Choroid plexus epithelial cell (primary cell): ENCODE measurements around the gene GRAMD1A.

Experiments used
- DNase-seq: peaks from one replicate; pipeline ENCODE4 v3.0.0-alpha.2; 2010; ENCODE audit warnings: low read depth
- H3K4me3 ChIP-seq: 2 replicates; pipeline ENCODE4 v1.5.1; 2011; ENCODE audit warnings: low read depth, mild to moderate bottlenecking, control low read depth, low read length, moderate library complexity
- TF ChIP-seq, protein P1 (sequence below): conservative IDR thresholded peaks from 2 replicates; pipeline ENCODE4 v1.5.1; 2011; ENCODE audit warnings: low read depth, mild to moderate bottlenecking, control low read depth, inconsistent platforms, low read length, moderate library complexity

GRAMD1A gene

DNA sequence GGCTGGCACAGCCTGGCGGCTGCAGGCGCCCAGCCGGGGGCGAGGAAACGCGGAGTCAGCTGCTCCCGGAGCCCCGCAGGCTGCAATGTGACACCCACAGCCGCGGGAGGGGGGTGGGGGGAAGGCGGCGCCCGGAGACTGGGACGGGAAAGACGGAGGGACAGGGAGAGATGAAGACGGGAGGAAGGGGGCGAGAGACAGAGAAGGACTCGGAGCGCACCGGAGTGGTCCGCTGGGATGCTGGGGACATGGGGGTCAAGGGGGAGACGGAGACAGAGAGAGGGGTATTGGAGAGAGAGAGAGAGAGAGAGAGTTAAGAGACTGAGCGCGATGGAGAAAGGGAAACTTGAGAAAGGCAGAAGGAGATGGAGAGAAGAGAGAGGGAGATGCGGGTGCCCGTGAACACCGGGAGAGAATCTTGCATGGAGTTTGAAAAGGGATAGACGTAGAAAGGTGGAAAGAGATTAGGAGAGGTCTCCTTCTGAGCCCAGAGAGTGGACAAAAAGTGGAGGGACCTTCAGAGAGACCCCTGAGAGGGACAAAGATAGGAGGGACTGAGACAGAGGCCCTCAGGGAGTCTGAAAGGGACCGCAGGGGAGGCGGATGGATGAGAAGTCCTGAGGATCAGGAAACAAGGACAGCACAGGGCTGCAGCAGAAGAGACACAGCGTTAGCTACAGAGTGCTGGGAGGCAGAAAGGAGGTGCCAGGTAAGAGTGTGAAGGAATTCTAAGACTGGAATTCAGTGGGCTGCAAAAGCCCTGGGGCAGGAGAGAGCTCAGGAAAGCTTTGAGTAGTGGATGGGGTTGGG lies 31.2 kb downstream of the GRAMD1A start:
- TF ChIP-seq, protein P1, sequence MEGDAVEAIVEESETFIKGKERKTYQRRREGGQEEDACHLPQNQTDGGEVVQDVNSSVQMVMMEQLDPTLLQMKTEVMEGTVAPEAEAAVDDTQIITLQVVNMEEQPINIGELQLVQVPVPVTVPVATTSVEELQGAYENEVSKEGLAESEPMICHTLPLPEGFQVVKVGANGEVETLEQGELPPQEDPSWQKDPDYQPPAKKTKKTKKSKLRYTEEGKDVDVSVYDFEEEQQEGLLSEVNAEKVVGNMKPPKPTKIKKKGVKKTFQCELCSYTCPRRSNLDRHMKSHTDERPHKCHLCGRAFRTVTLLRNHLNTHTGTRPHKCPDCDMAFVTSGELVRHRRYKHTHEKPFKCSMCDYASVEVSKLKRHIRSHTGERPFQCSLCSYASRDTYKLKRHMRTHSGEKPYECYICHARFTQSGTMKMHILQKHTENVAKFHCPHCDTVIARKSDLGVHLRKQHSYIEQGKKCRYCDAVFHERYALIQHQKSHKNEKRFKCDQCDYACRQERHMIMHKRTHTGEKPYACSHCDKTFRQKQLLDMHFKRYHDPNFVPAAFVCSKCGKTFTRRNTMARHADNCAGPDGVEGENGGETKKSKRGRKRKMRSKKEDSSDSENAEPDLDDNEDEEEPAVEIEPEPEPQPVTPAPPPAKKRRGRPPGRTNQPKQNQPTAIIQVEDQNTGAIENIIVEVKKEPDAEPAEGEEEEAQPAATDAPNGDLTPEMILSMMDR: no peak
- peak; percentile 44 for DNase-seq
- H3K4me3 ChIP-seq: peak overlapping the region; percentile 60

DNA sequence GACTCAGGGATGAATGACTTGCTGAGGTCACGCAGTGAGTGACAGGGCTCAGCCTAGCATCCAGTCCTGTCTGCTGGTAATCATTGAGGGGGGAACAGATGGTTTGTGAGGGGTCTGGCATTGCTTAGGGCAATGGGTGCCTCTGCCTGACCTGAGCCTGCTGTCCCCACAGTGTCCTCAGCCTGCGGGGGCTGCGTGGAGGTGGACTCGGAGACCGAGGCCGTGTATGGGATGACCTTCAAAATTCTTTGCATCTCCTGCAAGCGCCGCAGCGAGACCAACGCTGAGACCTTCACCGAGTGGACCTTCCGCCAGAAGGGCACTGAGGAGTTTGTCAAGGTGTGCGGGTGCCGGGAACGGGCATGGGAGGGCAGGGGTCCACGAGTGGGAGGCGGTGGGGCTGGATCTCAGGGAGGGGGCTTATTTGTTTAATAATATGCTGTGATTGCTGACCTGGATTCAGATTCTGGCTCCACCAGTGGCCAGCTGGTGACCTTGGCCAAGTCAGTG lies 32.3 kb downstream of the GRAMD1A start:
- TF ChIP-seq, protein P1: no peak
- DNase-seq: no peak
- H3K4me3 ChIP-seq: no peak overlapping the region

DNA sequence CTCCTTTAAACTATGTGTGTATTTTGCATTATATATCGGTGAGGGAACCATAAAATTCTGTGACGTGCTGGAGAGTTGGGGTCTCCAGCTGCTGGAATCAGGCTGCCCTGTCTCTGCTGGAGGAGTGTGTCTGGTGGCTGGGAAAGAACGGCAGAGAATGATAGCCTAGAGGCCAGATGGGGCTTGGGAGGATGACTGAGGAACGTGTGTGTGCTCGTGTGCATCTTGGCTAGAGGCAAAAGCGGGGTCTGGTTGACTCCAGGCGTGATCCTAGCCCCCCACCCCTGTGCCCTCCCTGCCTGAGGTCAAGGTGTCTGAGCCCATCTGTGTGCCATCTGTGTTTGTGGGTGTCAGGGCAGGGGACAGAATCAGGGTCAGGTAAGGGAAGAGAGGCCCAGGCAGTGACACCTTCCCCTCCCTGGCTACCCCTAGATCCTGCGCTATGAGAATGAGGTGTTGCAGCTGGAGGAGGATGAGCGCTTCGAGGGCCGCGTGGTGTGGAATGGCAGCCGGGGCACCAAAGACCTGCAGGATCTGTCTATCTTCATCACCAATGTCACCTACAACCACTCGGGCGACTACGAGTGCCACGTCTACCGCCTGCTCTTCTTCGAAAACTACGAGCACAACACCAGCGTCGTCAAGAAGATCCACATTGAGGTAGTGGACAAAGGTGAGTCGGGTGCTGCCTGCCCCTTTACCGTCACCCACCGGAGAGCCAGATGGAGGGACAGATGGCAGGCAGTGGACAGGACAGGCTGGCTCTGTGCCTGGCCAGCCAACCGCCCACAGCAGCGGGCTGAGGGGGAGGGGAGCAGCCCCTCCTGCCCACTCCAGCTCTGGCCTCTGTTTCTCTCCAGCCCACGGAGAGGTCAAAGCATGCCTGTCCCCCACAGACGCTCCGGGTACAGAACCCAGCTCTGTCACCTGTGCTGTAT lies 33.2 kb downstream of the GRAMD1A start:
- H3K4me3 ChIP-seq: no peak overlapping the region
- DNase-seq: no peak
- TF ChIP-seq, protein P1: no peak

DNA sequence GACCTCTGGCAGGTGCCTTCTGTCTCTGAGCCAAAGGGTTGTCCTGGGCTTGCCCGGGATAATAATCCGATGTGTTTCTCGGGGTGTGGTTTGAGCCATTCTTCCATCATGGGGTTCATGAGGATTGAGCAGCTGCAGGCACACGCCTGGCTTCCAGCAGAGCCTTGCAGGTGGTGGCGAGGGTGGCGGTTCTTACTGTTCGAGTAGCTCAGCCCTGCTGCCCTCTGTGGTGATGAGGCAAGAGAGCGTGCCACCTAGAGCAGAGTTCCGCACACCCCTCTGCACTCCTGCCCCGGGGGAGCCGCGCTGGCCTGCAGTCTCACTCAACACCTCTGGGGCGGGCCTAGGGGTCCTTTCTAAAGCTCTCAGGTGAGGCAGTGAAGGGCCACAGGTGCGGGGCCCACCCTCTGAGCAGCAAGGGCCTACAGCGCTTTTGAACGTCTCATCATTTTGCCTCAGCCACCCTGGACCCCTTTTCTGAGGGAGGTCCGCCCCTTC lies 33.9 kb downstream of the GRAMD1A start:
- DNase-seq: no peak
- H3K4me3 ChIP-seq: no peak overlapping the region
- TF ChIP-seq, protein P1: no peak

DNA sequence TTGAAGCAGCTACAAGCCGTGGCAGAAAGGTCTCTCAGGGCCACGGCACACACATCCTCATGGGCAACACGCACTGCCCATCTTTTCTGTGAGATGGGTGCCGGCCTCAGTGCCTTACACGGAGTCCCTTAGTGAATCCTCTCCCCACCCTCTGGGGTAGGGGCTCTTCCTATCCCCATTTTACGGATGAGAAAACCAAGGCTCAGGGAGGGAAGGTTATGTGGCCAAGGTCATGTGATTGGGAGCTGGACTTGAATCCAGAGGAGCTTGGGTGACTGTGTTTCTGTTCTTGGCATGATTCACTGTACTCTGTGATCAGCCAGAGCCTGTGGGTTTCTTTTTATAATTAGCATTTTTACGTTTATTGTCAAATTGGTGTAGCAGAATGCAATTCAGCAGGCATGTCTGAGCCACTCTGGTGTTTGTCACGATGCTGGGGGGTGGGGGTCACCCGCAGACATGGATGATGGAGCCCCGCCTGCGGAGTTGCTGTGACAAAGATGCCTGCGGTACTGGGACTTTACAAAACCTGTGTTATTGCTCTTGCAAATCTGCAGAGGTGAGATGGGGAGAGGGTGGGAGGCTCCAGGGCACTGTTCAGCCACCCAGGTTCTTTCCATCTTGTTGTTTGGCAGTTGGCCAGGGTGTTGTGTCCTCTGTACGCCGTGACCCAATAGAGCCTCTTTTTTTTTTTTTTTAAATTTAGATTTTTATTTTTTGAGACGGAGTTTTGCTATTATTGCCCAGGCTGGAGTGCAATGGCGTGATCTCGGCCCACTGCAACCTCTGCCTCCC lies 34.7 kb downstream of the GRAMD1A start:
- no peak for DNase-seq
- TF ChIP-seq, protein P1: no peak
- no peak overlapping the region for H3K4me3 ChIP-seq
